K562 (cell line): ENCODE results near the gene SNX15. TPM values are rescaled to one million over a fixed set of nuclear protein-coding genes. Genes with fewer than 3 reads are reported as not detected.

Source experiments
- ATAC-seq: fragments of 200-7000 bp; cut with Tn5 transposase; 3 replicates; pipeline ENCODE4 v1.9.1; 2020; ENCODE audit warnings: moderate library complexity
- BruUV-seq: library from RNA; stranded (reverse); fragments of 400-500 nt; replicated peaks from 2 replicates; lab custom pipeline; 2021; lab: Mats Ljungman, UMichigan
- CTCF ChIA-PET: fragments of 300-600 bp; formaldehyde crosslinking; extraction: SDS; loops from one replicate; lab custom pipeline; 2021; ENCODE audit warnings: low intra/inter-chr PET ratio; lab: Yijun Ruan, JAX
- POLR2A ChIA-PET: fragments of 300-600, 350-650 bp; sonication (Branson Sonifier 250); formaldehyde crosslinking; extraction: SDS; loops from one replicate; lab custom pipeline; 2021; ENCODE audit warnings: antibody characterized with exemption, inconsistent platforms; lab: Yijun Ruan, JAX
- DNase-seq, 4 experiments: peaks; one replicate each; pipeline versions ENCODE4 v3.0.0 to v3.0.0-alpha.2; 2011 to 2018; ENCODE audit warnings: low spot score in 3 of 4, mixed read lengths in 3 of 4; ENCODE audit errors: extremely low read depth in 1 of 4
- FAIRE-seq: peaks from 2 replicates; lab custom pipeline; 2011; peaks lifted over from hg19 to GRCh38; lab: Jason Lieb, UNC
- H2AFZ ChIP-seq: 2 replicates; pipeline ENCODE4 v1.6.0; 2011; ENCODE audit warnings: low read depth, low read length, control low read depth, inconsistent platforms
- H3K27ac ChIP-seq: fragments of 200-600 bp; 3 replicates; pipeline ENCODE4 v1.8.0; 2011; ENCODE audit warnings: low read depth, mild to moderate bottlenecking, control low read depth, inconsistent platforms, low read length, moderate library complexity, mixed read lengths; ENCODE audit errors: extremely low read depth
- H3K27me3 ChIP-seq, 2 experiments: fragments of 300-600 bp in 1 of 2; 2 replicates in 1 of 2; 3 replicates in 1 of 2; pipeline versions ENCODE4 v1.6.0 to v1.8.0; 2011; ENCODE audit warnings: inconsistent platforms in 2 of 2, low read length in 2 of 2, mild to moderate bottlenecking in 1 of 2, mixed read lengths in 1 of 2, moderate library complexity in 1 of 2; ENCODE audit not compliant: control insufficient read depth in 2 of 2, insufficient read depth in 2 of 2
- H3K36me3 ChIP-seq: fragments of 300-600 bp; 3 replicates; pipeline ENCODE4 v1.8.0; 2011; ENCODE audit warnings: mild to moderate bottlenecking, low read length, inconsistent platforms; ENCODE audit not compliant: control insufficient read depth, insufficient read depth
- H3K4me1 ChIP-seq, 2 experiments: fragments of 200-600 bp in 1 of 2; replicated peaks in 1 of 2; 2 replicates in 1 of 2; 3 replicates in 1 of 2; pipeline versions ENCODE4 v1.5.1 to v1.8.0; 2011; ENCODE audit warnings: inconsistent platforms in 2 of 2, low read length in 2 of 2, mild to moderate bottlenecking in 1 of 2, mixed read lengths in 1 of 2, moderate library complexity in 1 of 2; ENCODE audit not compliant: control insufficient read depth in 2 of 2, insufficient read depth in 2 of 2
- H3K4me2 ChIP-seq: 2 replicates; pipeline ENCODE4 v1.6.1; 2011; ENCODE audit warnings: low read length, control low read depth, inconsistent platforms, mixed read lengths; ENCODE audit not compliant: insufficient read depth
- H3K4me3 ChIP-seq: fragments of 200-600 bp; sonication (generic), shearing (Covaris generic); 2 replicates; pipeline ENCODE4 v1.5.1; 2016; ENCODE audit warnings: control low read depth, inconsistent platforms
- H3K79me2 ChIP-seq: fragments of 200-600 bp; 3 replicates; pipeline ENCODE4 v1.8.0; 2011; ENCODE audit warnings: low read length, inconsistent platforms; ENCODE audit not compliant: control insufficient read depth, insufficient read depth
- H3K9ac ChIP-seq, 2 experiments: 2 replicates each; pipeline versions ENCODE4 v1.6.0 to v1.6.1; 2011; ENCODE audit warnings: low read depth in 2 of 2, low read length in 2 of 2, control low read depth in 1 of 2, inconsistent platforms in 1 of 2, mild to moderate bottlenecking in 1 of 2, mixed read lengths in 1 of 2; ENCODE audit not compliant: insufficient read depth in 1 of 2
- H3K9me1 ChIP-seq: one replicate; pipeline ENCODE4 v1.6.0; 2011; ENCODE audit warnings: inconsistent platforms, mild to moderate bottlenecking, low read length, moderate library complexity; ENCODE audit not compliant: control insufficient read depth, insufficient read depth
- H3K9me3 ChIP-seq: replicated peaks from 2 replicates; pipeline ENCODE4 v1.5.1; 2011; ENCODE audit warnings: low read depth, low read length, inconsistent platforms; ENCODE audit not compliant: control insufficient read depth, insufficient read depth
- H4K20me1 ChIP-seq: replicated peaks from 2 replicates; pipeline ENCODE4 v1.6.1; 2011; ENCODE audit warnings: low read length, inconsistent platforms, mixed read lengths; ENCODE audit not compliant: control insufficient read depth, insufficient read depth
- ARNT ChIP-seq, 2 experiments: fragments of 450-650 bp; IDR thresholded peaks; 2 replicates each; pipeline ENCODE4 v1.6.1; 2016; ENCODE audit warnings: mild to moderate bottlenecking in 1 of 2
- GABPA ChIP-seq: fragments of 200-800 bp; sonication (Bioruptor generic); conservative IDR thresholded peaks from 2 replicates; pipeline ENCODE4 v1.6.1; 2016; ENCODE audit warnings: low read depth, missing genetic modification characterization, missing compliant biosample characterization
- GABPB2 ChIP-seq: fragments of 250-450 bp; sonication (Bioruptor Pico); conservative IDR thresholded peaks from 2 replicates; pipeline ENCODE4 v1.5.1; 2021; ENCODE audit warnings: mild to moderate bottlenecking
- GTF2E2 ChIP-seq: fragments of 200-800 bp; sonication (Bioruptor generic); IDR thresholded peaks from 2 replicates; pipeline ENCODE4 v1.6.1; 2016; ENCODE audit warnings: missing genetic modification characterization, missing compliant biosample characterization
- KAT7 ChIP-seq: sonication (generic); formaldehyde crosslinking; IDR thresholded peaks from 2 replicates; pipeline ENCODE4 v1.8.0; 2022; ENCODE audit warnings: missing genetic modification reagents, mild to moderate bottlenecking, borderline replicate concordance
- MYBL2 ChIP-seq, 2 experiments: fragments of 450-650 bp in 1 of 2; sonication (generic) in 1 of 2; formaldehyde crosslinking in 1 of 2; IDR thresholded peaks; 2 replicates each; pipeline versions ENCODE4 v1.6.1 to v1.8.1; 2017 to 2022; ENCODE audit warnings: borderline replicate concordance in 1 of 2, inconsistent platforms in 1 of 2, low read depth in 1 of 2, mild to moderate bottlenecking in 1 of 2, missing genetic modification reagents in 1 of 2, moderate library complexity in 1 of 2
- NEUROD1 ChIP-seq: fragments of 150-350 bp; IDR thresholded peaks from 2 replicates; pipeline ENCODE4 v1.6.1; 2014; ENCODE audit warnings: borderline replicate concordance, low read length, low read depth; ENCODE audit not compliant: partially characterized antibody
- PHF21A ChIP-seq: fragments of 450-650 bp; IDR thresholded peaks from 2 replicates; pipeline ENCODE4 v1.6.1; 2017; ENCODE audit warnings: low read depth, borderline replicate concordance
- SMARCA4 ChIP-seq: fragments of 450-650 bp; IDR thresholded peaks from 2 replicates; pipeline ENCODE4 v1.6.1; 2016
- XRCC3 ChIP-seq: fragments of 450-650 bp; IDR thresholded peaks from 2 replicates; pipeline ENCODE4 v1.6.1; 2017; ENCODE audit warnings: mild to moderate bottlenecking, moderate library complexity
- ZBTB7A ChIP-seq: IDR thresholded peaks from 2 replicates; pipeline ENCODE4 v1.6.1; 2011; ENCODE audit warnings: low read depth, mild to moderate bottlenecking, low read length, moderate library complexity, borderline replicate concordance; ENCODE audit not compliant: control insufficient read depth
- ZNF197 ChIP-seq: fragments of 200-800 bp; sonication (Bioruptor generic); IDR thresholded peaks from 2 replicates; pipeline ENCODE4 v1.6.1; 2016; ENCODE audit warnings: low read depth, missing genetic modification characterization, missing compliant biosample characterization
- ZNF589 ChIP-seq: fragments of 200-800 bp; sonication (Bioruptor generic); IDR thresholded peaks from 2 replicates; pipeline ENCODE4 v1.6.1; 2016; ENCODE audit warnings: low read depth, missing genetic modification characterization, missing compliant biosample characterization
- ZNF644 ChIP-seq: fragments of 200-800 bp; sonication (Bioruptor generic); IDR thresholded peaks from 2 replicates; pipeline ENCODE4 v1.6.1; 2016; ENCODE audit warnings: low read depth, missing genetic modification characterization, missing compliant biosample characterization
- WGBS: fragments of 100-300 bp; shearing (Covaris generic); methylation state at CpG from one replicate; pipeline ENCODE4 v1.1.6; 2016; ENCODE audit warnings: low coverage, mixed read lengths; ENCODE audit not compliant: insufficient coverage; ENCODE audit errors: missing lambda C conversion rate; 5-methylcytosine and 5-hydroxymethylcytosine counted together
- in situ Hi-C: fragments of 300-500 bp; cut with MboI; formaldehyde crosslinking; loops from 4 replicates; pipeline ENCODE4 v1.15.0; 2018; ENCODE audit warnings: inconsistent platforms, mixed read lengths
- intact Hi-C: fragments of 100-400 bp; cut with micrococcal nuclease; formaldehyde crosslinking; loops from 2 replicates; pipeline ENCODE4 v1.14.2; 2022
- polyA plus RNA-seq, 8 experiments: library from polyadenylated mRNA; depleted of rRNA in 4 of 8; stranded (reverse) in 5 of 8; unstranded in 3 of 8; fragments of >200 nt; fragmentation: Nextera tagmentation in 2 of 8; fragmentation: Illumina TruSeq in 1 of 8; extraction: Ambion mirVana in 2 of 8; extraction: Trizol in 1 of 8; gene quantifications; 2 replicates each; pipeline versions ENCODE4 v1.2.1 to v1.2.3, GENCODE V29; 2011 to 2014; ENCODE audit warnings: inconsistent platforms in 1 of 8, missing spikeins in 1 of 8
- total RNA-seq, 7 experiments: library from RNA; depleted of rRNA in 6 of 7; stranded (reverse); fragments of >200 nt in 6 of 7; fragmentation: Illumina TruSeq in 2 of 7; extraction: Trizol in 2 of 7; gene quantifications; 2 replicates each; pipeline versions ENCODE4 v1.2.1 to v1.2.3, GENCODE V29; 2011 to 2021; ENCODE audit warnings: low replicate concordance in 1 of 7
- TF ChIP-seq, protein P1 (sequence below), 2 experiments: fragments of 450-650 bp in 1 of 2; sonication (generic) in 1 of 2; formaldehyde crosslinking in 1 of 2; IDR thresholded peaks in 1 of 2; conservative IDR thresholded peaks in 1 of 2; 2 replicates each; pipeline versions ENCODE4 v1.6.1 to v1.8.1; 2016 to 2023; ENCODE audit warnings: mild to moderate bottlenecking in 2 of 2, moderate library complexity in 2 of 2, inconsistent platforms in 1 of 2, missing genetic modification reagents in 1 of 2

SNX15 gene
- total and polyA plus RNA-seq, 9 of the 15 experiments (the other 6 are each of a cell fraction or from before 2014, with no cell fraction given) = 1.8 to 27.8 (median 15.2) TPM

DNA sequence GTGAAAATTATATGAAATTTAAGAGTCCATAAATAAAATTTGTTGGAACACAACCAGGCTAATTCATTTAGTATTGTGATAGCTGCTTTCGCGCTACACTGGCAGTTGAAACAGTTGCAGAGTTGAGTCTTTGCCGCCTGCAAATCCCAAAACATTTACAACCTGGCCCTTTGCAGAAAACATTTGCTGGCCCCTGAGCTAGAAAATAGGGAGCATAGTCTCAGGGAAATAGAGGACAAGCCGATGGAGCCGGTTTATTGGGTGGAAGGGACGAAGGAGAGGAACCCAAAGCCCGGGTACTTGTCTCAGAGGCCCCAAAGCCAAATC lies 13.2 kb downstream of the SNX15 start:
- H4K20me1 ChIP-seq = no peaks in the 10 kb centered on the region; the same call in 1 of the 2 replicates
- peaks cover 24% of the 10 kb centered on the region for H3K79me2 ChIP-seq
- H3K27me3 ChIP-seq = no peaks in the 10 kb centered on the region
- FAIRE-seq (no peak), ATAC-seq (no peak), DNase-seq (no peak)
- H3K9me1 ChIP-seq = no peaks in the 10 kb centered on the region
- H3K36me3 ChIP-seq = peaks cover 34% of the 10 kb centered on the region; the same call in 2 of the 3 replicates
- peak overlapping the region; percentile 90 for H2AFZ ChIP-seq
- H3K4me2 ChIP-seq = peak overlapping the region; percentile 79
- peak overlapping the region; percentile 89 for H3K4me3 ChIP-seq
- peak overlapping the region; percentile 82 to 94 for H3K9ac ChIP-seq
- in situ Hi-C loops (no loop called here), intact Hi-C loops (loop anchor here (2.0 kb wide), 1 partner anchor 26 kb away; the partner anchor contains the start of gene ARL2)
- POLR2A ChIA-PET = interaction anchor here (0.6 to 1.9 kb wide), 18 partner anchors 9 to 466 kb away, joined by 3 to 9 read pairs (median 4); partner anchors contain the start of genes ARL2, FAU, MALAT1 and MRPL49
- CTCF ChIA-PET = interaction anchor here (0.7 kb wide), 1 partner anchor 26 kb away, joined by 4 read pairs; no protein-coding TSS in a partner anchor
- H3K4me1 ChIP-seq = peaks cover 10 to 51% of the 10 kb centered on the region in 2 experiments; a peak in 4 of 5 replicates
- WGBS = 14% methylated on average over 7 of the region's 7 CpGs
- peak overlapping the region; percentile 96 for H3K27ac ChIP-seq
- no peaks in the 10 kb centered on the region for H3K9me3 ChIP-seq
- BruUV-seq = no TSS peak
- 0 out of 2 replicates have a peak, but pooled peaks have one; percentile 53 for TF ChIP-seq ZNF197 (CRISPR knock-in tag)
- no peak for TF ChIP-seq ZNF644
- TF ChIP-seq KAT7 (CRISPR knock-in tag) = 0 out of 2 replicates have a peak, but pooled peaks have one; percentile 9
- TF ChIP-seq NEUROD1 = no peak
- no peak for TF ChIP-seq PHF21A
- no peak for TF ChIP-seq XRCC3
- TF ChIP-seq, protein P1, sequence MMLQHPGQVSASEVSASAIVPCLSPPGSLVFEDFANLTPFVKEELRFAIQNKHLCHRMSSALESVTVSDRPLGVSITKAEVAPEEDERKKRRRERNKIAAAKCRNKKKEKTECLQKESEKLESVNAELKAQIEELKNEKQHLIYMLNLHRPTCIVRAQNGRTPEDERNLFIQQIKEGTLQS (IDR thresholded peaks at IDR 0.05) = no peak
- TF ChIP-seq, protein P1 (CRISPR knock-in tag; conservative IDR thresholded peaks at IDR 0.05) = 0 out of 2 replicates have a peak, but pooled peaks have one; percentile 16
- no peak for TF ChIP-seq ZBTB7A
- TF ChIP-seq GABPA (tag) = 0 out of 2 replicates have a peak, but pooled peaks have one; percentile 6
- TF ChIP-seq GTF2E2 (tag) = peak; percentile 37; the same call in 1 of the 2 replicates
- peak; percentile 26; the same call in 1 of the 2 replicates for TF ChIP-seq SMARCA4
- no peak for TF ChIP-seq GABPB2 (CRISPR knock-in tag)
- TF ChIP-seq ZNF589 (CRISPR knock-in tag) = 0 out of 2 replicates have a peak, but pooled peaks have one; percentile 29
- 0 out of 4 replicates have a peak, but pooled peaks of 1 of the 2 experiments have one; percentile 25 for TF ChIP-seq ARNT (IDR thresholded peaks at IDR 0.05)
- TF ChIP-seq MYBL2 (IDR thresholded peaks at IDR 0.05; ENCODE audit: low read depth) = no peak
- TF ChIP-seq MYBL2 (CRISPR knock-in tag; IDR thresholded peaks at IDR 0.05; ENCODE audit: borderline replicate concordance) = no peak
